Hepatocyte (in vitro differentiated cells): Measurements from ENCODE around the gene TLR2. TPM values are rescaled to one million over a fixed set of nuclear protein-coding genes. Genes with fewer than 3 reads are reported as not detected.

Experiments used
- DNase-seq: peaks from one replicate; pipeline ENCODE4 v3.0.0-alpha.2; 2016; ENCODE audit warnings: low spot score
- H2AFZ ChIP-seq: fragments of 200-600 bp; sonication (generic); 2 replicates; pipeline ENCODE4 v1.6.0; 2016; ENCODE audit warnings: antibody characterized with exemption, mild to moderate bottlenecking
- H3K27ac ChIP-seq: fragments of 200-600 bp; sonication (generic); 2 replicates; pipeline ENCODE4 v1.5.1; 2016; ENCODE audit warnings: mild to moderate bottlenecking
- H3K27me3 ChIP-seq: fragments of 200-600 bp; sonication (generic); 2 replicates; pipeline ENCODE4 v1.6.1; 2016
- H3K36me3 ChIP-seq: fragments of 200-600 bp; sonication (generic); replicated peaks from 2 replicates; pipeline ENCODE4 v1.5.1; 2016; ENCODE audit warnings: low read depth; ENCODE audit not compliant: insufficient read depth
- H3K4me1 ChIP-seq: fragments of 200-600 bp; sonication (generic); 2 replicates; pipeline ENCODE4 v1.5.1; 2016; ENCODE audit warnings: mild to moderate bottlenecking, moderate library complexity; ENCODE audit not compliant: insufficient read depth
- H3K4me2 ChIP-seq: fragments of 200-600 bp; sonication (generic); 2 replicates; pipeline ENCODE4 v1.6.0; 2016
- H3K4me3 ChIP-seq: fragments of 200-600 bp; sonication (generic); 2 replicates; pipeline ENCODE4 v1.5.1; 2016; ENCODE audit warnings: mild to moderate bottlenecking
- H3K79me2 ChIP-seq: fragments of 200-600 bp; sonication (generic); 2 replicates; pipeline ENCODE4 v1.6.0; 2017; ENCODE audit warnings: mild to moderate bottlenecking
- H3K9me2 ChIP-seq: fragments of 200-600 bp; sonication (generic); replicated peaks from 2 replicates; pipeline ENCODE4 v1.6.0; 2017; ENCODE audit warnings: mild to moderate bottlenecking; ENCODE audit not compliant: insufficient read depth
- H3K9me3 ChIP-seq: fragments of 200-600 bp; sonication (generic); 2 replicates; pipeline ENCODE4 v1.5.1; 2016; ENCODE audit warnings: low read depth, mild to moderate bottlenecking
- H4K20me1 ChIP-seq: fragments of 200-600 bp; sonication (generic); 2 replicates; pipeline ENCODE4 v1.6.0; 2016; ENCODE audit warnings: mild to moderate bottlenecking; ENCODE audit not compliant: insufficient read depth, poor library complexity, severe bottlenecking
- CTCF ChIP-seq: fragments of 200-600 bp; sonication (generic); IDR thresholded peaks from 2 replicates; pipeline ENCODE4 v1.5.1; 2016; ENCODE audit warnings: antibody characterized with exemption, mild to moderate bottlenecking; ENCODE audit not compliant: poor library complexity
- EZH2 ChIP-seq: fragments of 200-600 bp; sonication (generic); IDR thresholded peaks from 2 replicates; pipeline ENCODE4 v1.6.1; 2016; ENCODE audit warnings: antibody characterized with exemption, mild to moderate bottlenecking, borderline replicate concordance
- EZH2phosphoT487 ChIP-seq: fragments of 200-600 bp; sonication (generic); IDR thresholded peaks from one replicate; pipeline ENCODE4 v1.6.1; 2018; ENCODE audit warnings: antibody characterized with exemption, mild to moderate bottlenecking, low read depth, moderate library complexity; ENCODE audit not compliant: unreplicated experiment, severe bottlenecking
- WGBS: methylation state at CpG from one replicate; pipeline ENCODE4 v1.1.6; 2016; ENCODE audit warnings: low lambda C conversion rate; ENCODE audit errors: missing lambda C conversion rate; 5-methylcytosine and 5-hydroxymethylcytosine counted together
- polyA plus RNA-seq: library from polyadenylated mRNA; unstranded; fragments of >200 nt; fragmentation: Nextera tagmentation; extraction: Ambion mirVana; gene quantifications from 2 replicates; pipeline ENCODE4 v1.2.1, GENCODE V29; 2016
- total RNA-seq: library from RNA; depleted of rRNA; stranded (reverse); fragments of >200 nt; gene quantifications from 2 replicates; pipeline ENCODE4 v1.2.3, GENCODE V29; 2014

Gene TLR2
- total and polyA plus RNA-seq, 2 experiments from 2014 or later: 1.7 to 6.6 TPM

- no peak for TF ChIP-seq EZH2
- no peak for TF ChIP-seq CTCF
- TF ChIP-seq EZH2phosphoT487: no peak
- no peaks in the 10 kb centered on the region for H3K79me2 ChIP-seq
- no peak for DNase-seq
- H2AFZ ChIP-seq: no peak overlapping the region
- no peaks in the 10 kb centered on the region for H3K9me2 ChIP-seq
- H3K4me2 ChIP-seq: no peak overlapping the region
- no peaks in the 10 kb centered on the region for H3K27me3 ChIP-seq
- H3K36me3 ChIP-seq: no peaks in the 10 kb centered on the region
- no peaks in the 10 kb centered on the region for H3K4me1 ChIP-seq
- H4K20me1 ChIP-seq: no peaks in the 10 kb centered on the region
- no peak overlapping the region for H3K4me3 ChIP-seq
- WGBS: 88% methylated on average over 3 of the region's 3 CpGs
- H3K27ac ChIP-seq: no peak overlapping the region
- no peaks in the 10 kb centered on the region for H3K9me3 ChIP-seq
Observed at GRCh38 chr4:153637201-153637600, 46.9 kb upstream of the TLR2 start.

DNA sequence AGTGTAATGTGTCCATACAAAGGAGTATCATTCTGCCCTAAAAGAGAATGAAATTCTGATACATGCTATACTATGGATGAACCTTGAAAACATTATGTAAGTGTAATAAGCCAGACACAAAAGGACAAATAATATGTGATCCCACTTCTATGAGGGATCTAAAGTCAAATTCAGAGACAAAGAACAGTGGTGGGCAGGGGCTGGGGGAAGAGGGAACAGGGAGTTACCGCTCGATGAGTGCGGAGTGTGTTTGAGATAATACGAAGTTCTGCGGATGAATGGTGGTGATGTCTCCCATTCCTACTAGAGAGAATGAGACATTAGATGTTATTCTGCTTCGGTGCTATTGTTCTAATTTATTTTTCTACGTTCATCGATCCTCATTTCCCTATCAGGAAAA is 46.1 kb upstream of the TLR2 start:
- Histone ChIP-seq H3K4me3 (no peak overlapping the region), H3K4me2 (no peak overlapping the region), H3K9me3 (no peaks in the 10 kb centered on the region), H3K27me3 (no peaks in the 10 kb centered on the region), H3K79me2 (no peaks in the 10 kb centered on the region), H3K9me2 (no peaks in the 10 kb centered on the region), H3K27ac (no peak overlapping the region), H3K36me3 (no peaks in the 10 kb centered on the region), H4K20me1 (no peaks in the 10 kb centered on the region), H3K4me1 (no peaks in the 10 kb centered on the region), H2AFZ (no peak overlapping the region)
- no peak for DNase-seq
- TF ChIP-seq EZH2: no peak
- TF ChIP-seq CTCF: no peak
- TF ChIP-seq EZH2phosphoT487: no peak
- WGBS: 96% methylated on average over 8 of the region's 8 CpGs

DNA sequence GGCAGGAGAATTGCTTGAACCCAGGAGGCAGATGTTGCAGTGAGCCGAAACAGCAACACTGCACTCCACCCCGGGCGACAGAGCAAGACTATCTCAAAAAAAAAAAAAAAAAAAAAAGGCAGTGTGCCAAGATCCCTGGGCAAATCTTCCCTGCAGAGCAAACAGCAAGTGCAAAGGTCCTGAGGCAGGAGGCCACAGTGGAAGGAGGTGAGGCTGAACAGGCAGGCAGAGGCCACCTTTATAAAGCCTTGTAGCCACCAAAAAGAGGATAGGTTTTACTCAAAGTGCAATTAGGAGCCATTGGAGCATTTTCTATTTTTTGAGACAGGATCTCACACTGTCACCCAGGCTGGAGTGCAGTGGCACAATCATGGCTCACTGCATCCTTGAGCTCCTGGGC is 45.1 kb upstream of the TLR2 start:
- H3K27me3 ChIP-seq: no peaks in the 10 kb centered on the region
- H3K9me3 ChIP-seq: no peaks in the 10 kb centered on the region
- H3K27ac ChIP-seq: no peak overlapping the region
- no peaks in the 10 kb centered on the region for H3K9me2 ChIP-seq
- DNase-seq: no peak
- no peaks in the 10 kb centered on the region for H3K4me1 ChIP-seq
- no peaks in the 10 kb centered on the region for H4K20me1 ChIP-seq
- H2AFZ ChIP-seq: no peak overlapping the region
- H3K36me3 ChIP-seq: no peaks in the 10 kb centered on the region
- WGBS: 90% methylated on average over 3 of the region's 3 CpGs
- H3K79me2 ChIP-seq: no peaks in the 10 kb centered on the region
- H3K4me2 ChIP-seq: no peak overlapping the region
- H3K4me3 ChIP-seq: no peak overlapping the region
- TF ChIP-seq CTCF: no peak
- TF ChIP-seq EZH2phosphoT487: no peak
- no peak for TF ChIP-seq EZH2
